Upper lobe of right lung (tissue), 1 donor: Measurements from ENCODE around the gene LRMDA. TPM values are rescaled to one million over a fixed set of nuclear protein-coding genes. Genes with fewer than 3 reads are reported as not detected.

ENCODE experiments used
- ATAC-seq: fragments of 200-7000 bp; cut with Tn5 transposase; one replicate; pipeline ENCODE4 v1.9.1; 2020; ENCODE audit warnings: mild to moderate bottlenecking, moderate library complexity
- DNase-seq: peaks from one replicate; pipeline ENCODE4 v3.0.0-alpha.2; 2020
- H3K27ac ChIP-seq: fragments of 200-600 bp; one replicate; pipeline ENCODE4 v1.8.0; 2022
- H3K27me3 ChIP-seq: fragments of 200-600 bp; one replicate; pipeline ENCODE4 v1.8.0; 2022; ENCODE audit warnings: mild to moderate bottlenecking
- H3K36me3 ChIP-seq: fragments of 200-600 bp; one replicate; pipeline ENCODE4 v1.8.0; 2022
- H3K4me1 ChIP-seq: fragments of 200-600 bp; one replicate; pipeline ENCODE4 v1.8.0; 2022
- H3K4me3 ChIP-seq: fragments of 200-600 bp; one replicate; pipeline ENCODE4 v1.8.0; 2022; ENCODE audit warnings: mild to moderate bottlenecking
- H3K9me3 ChIP-seq: fragments of 200-600 bp; one replicate; pipeline ENCODE4 v1.8.0; 2022
- intact Hi-C: fragments of 100-400 bp; cut with DNase I; formaldehyde crosslinking; loops from one replicate; pipeline ENCODE4 v1.11.0; 2022
- total RNA-seq: library from RNA; stranded (reverse); fragmentation: NEBNext Ultra II Directional; extraction: Animal tissue kit (Norgen Biotek cat#: 25700); gene quantifications from one replicate; pipeline ENCODE4 v1.2.1, GENCODE V29; 2021
- TF ChIP-seq, protein P1 (sequence below): fragments of 200-600 bp; IDR thresholded peaks from one replicate; pipeline ENCODE4 v1.8.0; 2022; ENCODE audit warnings: antibody characterized with exemption
- donor health status: DM: no; HTN: yes; CAD: no; lungs with severe emphysema.

LRMDA gene
- total RNA-seq, 1 donor from 2014 or later = 20.0 TPM

DNA sequence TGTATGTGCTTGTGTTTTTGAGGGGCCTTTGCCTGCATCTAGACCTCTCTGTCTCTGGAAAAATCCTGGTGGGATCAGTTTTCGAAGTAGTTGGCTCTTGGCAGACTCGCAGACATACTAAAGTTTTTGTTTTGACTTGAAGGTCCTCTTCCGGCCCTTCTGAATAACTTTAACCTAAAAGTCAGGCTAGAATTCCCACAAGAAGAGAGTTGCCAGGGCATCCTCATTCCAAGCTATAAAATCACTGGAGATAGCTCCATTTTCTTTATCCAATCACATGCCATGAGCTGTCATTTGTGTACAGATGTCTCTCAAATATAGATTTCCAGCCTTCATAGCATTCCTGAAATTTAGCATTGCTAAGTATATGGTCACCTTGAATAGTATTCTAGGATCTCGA lies 967.8 kb downstream of the LRMDA start:
- no peak overlapping the region for H3K27ac ChIP-seq
- TF ChIP-seq, protein P1, sequence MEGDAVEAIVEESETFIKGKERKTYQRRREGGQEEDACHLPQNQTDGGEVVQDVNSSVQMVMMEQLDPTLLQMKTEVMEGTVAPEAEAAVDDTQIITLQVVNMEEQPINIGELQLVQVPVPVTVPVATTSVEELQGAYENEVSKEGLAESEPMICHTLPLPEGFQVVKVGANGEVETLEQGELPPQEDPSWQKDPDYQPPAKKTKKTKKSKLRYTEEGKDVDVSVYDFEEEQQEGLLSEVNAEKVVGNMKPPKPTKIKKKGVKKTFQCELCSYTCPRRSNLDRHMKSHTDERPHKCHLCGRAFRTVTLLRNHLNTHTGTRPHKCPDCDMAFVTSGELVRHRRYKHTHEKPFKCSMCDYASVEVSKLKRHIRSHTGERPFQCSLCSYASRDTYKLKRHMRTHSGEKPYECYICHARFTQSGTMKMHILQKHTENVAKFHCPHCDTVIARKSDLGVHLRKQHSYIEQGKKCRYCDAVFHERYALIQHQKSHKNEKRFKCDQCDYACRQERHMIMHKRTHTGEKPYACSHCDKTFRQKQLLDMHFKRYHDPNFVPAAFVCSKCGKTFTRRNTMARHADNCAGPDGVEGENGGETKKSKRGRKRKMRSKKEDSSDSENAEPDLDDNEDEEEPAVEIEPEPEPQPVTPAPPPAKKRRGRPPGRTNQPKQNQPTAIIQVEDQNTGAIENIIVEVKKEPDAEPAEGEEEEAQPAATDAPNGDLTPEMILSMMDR = no peak

DNA sequence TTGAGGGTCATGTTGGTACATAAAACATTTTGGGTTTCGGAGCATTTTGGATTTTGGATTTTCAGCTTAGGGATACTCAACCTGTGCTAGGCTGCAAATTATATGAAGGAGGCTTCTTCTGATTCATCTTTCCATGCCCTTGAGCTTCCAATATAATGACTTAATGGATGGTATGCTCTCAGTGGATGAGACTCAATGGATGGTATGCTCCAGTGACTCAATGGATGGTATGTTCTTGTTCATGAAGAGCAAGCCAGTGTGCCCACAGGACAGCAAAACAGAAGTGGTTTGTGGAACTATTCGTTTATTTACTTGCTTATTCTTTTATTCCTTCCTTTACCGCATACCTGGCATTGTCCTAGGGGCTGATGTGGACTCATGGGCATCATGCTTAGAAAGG lies 969.6 kb downstream of the LRMDA start:
- no peak overlapping the region for H3K4me3 ChIP-seq
- no peaks in the 10 kb centered on the region for H3K27me3 ChIP-seq
- no peak overlapping the region for H3K27ac ChIP-seq
- no peak for DNase-seq
- no peaks in the 10 kb centered on the region for H3K4me1 ChIP-seq
- H3K36me3 ChIP-seq = no peaks in the 10 kb centered on the region
- H3K9me3 ChIP-seq = no peaks in the 10 kb centered on the region
- TF ChIP-seq, protein P1 = no peak
- intact Hi-C loops = no loop called here
- no peak for ATAC-seq

More for the DNA sequence above, 967.8 kb downstream of the LRMDA start:
- H3K27me3 ChIP-seq = no peaks in the 10 kb centered on the region
- intact Hi-C loops = no loop called here
- H3K4me3 ChIP-seq = no peak overlapping the region
- H3K36me3 ChIP-seq = no peaks in the 10 kb centered on the region
- no peak for ATAC-seq
- no peak for DNase-seq
- H3K9me3 ChIP-seq = no peaks in the 10 kb centered on the region
- no peaks in the 10 kb centered on the region for H3K4me1 ChIP-seq

DNA sequence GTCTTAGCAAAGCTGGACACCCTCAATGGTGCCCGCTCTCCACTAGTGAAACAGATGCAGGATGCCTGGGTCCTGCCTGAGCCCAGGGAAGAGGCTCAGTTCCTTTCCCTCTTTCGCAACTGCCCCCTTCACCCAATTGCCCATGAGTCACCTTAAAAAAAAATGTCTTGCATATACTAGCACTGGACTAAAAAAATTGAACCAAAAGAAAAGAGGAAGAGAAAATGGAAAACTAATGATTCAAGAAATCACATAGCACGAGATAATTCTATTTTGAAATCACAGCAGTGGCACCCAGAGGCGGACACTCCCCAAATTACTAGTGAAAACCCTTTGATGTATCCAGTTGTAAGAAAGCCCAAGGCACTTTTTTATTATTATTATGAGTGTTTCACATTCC lies 972.5 kb downstream of the LRMDA start:
- no peak overlapping the region for H3K27ac ChIP-seq
- peak; percentile 72 for ATAC-seq
- intact Hi-C loops = no loop called here
- no peaks in the 10 kb centered on the region for H3K27me3 ChIP-seq
- no peaks in the 10 kb centered on the region for H3K36me3 ChIP-seq
- TF ChIP-seq, protein P1 = no peak
- DNase-seq = no peak
- no peak overlapping the region for H3K4me3 ChIP-seq
- no peaks in the 10 kb centered on the region for H3K4me1 ChIP-seq
- H3K9me3 ChIP-seq = no peaks in the 10 kb centered on the region

DNA sequence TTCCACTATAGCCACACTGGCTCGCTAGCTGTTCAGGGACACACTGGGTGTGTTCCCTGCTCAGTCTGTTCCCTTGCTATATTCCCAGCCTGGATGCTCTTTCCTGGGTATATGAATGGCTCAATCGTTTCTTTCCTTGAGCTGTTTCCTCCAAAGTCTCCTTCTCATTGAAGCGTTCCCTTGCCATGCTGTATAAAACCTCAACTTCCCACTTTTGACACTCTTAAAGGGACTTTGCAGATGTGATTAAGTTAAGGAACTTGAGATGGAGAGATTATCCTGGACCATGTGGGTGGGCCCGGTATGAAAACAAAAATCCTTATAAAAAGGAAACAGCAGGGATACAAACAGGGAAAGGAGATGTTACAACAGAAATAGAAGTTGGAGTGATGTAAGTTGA lies 973.1 kb downstream of the LRMDA start:
- H3K4me3 ChIP-seq = no peak overlapping the region
- TF ChIP-seq, protein P1 = no peak
- H3K27ac ChIP-seq = no peak overlapping the region
- no peaks in the 10 kb centered on the region for H3K27me3 ChIP-seq
- no peaks in the 10 kb centered on the region for H3K9me3 ChIP-seq
- ATAC-seq = peak; percentile 43
- H3K4me1 ChIP-seq = no peaks in the 10 kb centered on the region
- H3K36me3 ChIP-seq = no peaks in the 10 kb centered on the region
- intact Hi-C loops = no loop called here
- no peak for DNase-seq

DNA sequence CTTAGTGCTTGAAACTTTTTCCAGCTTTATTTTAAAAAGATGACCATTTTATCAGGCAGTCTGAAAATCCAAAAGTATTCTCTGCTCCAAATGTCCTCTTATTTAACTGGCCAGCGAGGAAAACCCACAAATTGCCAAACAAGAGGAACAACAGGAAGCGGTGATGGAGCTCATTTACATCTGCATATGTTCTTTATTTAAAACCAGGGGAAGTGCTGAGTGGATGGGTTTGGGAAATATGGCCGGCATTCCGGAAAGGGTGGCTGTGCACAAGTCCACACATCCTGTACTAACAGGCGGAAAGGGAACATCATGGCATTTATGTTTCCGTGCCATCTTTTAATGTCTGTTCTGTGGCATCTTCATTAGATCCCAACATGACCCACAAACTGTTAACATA lies 974.5 kb downstream of the LRMDA start:
- H3K4me1 ChIP-seq = no peaks in the 10 kb centered on the region
- no peaks in the 10 kb centered on the region for H3K9me3 ChIP-seq
- H3K36me3 ChIP-seq = no peaks in the 10 kb centered on the region
- H3K27ac ChIP-seq = no peak overlapping the region
- H3K27me3 ChIP-seq = no peaks in the 10 kb centered on the region
- DNase-seq (no peak), ATAC-seq (peak; percentile 27)
- H3K4me3 ChIP-seq = no peak overlapping the region
- TF ChIP-seq, protein P1 = no peak
- intact Hi-C loops = no loop called here

DNA sequence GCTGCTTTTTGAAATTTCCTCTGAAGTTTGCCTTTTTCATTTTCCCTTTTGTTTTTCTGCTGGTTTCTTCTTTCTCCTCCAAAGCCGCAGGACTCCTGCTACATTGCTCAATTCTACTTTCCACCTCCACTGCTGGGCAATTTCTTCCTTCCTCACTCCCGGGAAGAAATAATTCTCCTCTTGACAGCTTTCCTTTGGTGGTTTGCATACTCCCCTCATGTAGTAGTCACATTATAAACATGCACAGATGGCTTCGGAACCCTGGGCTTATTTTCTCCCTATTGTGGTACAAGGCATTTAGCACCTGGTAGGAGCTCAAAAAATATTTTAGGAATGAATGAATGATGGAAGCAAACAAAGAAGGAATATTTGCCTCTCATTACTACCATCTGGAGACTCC lies 977.2 kb downstream of the LRMDA start:
- intact Hi-C loops = no loop called here
- TF ChIP-seq, protein P1 = no peak
- Histone ChIP-seq H3K27me3 (no peaks in the 10 kb centered on the region), H3K4me1 (no peaks in the 10 kb centered on the region), H3K9me3 (no peaks in the 10 kb centered on the region), H3K4me3 (no peak overlapping the region), H3K27ac (no peak overlapping the region), H3K36me3 (no peaks in the 10 kb centered on the region)
- ATAC-seq = no peak
- no peak for DNase-seq
